Measurements from ENCODE around the gene CNTNAP2. TPM values are rescaled to one million over a fixed set of nuclear protein-coding genes. Genes with fewer than 3 reads are reported as not detected.
"Not testable (repeated sequence)": the region's sequence is repeated elsewhere in the genome, so short reads cannot be mapped to it uniquely, and the experiment has no call there.

Gene CNTNAP2
- total RNA-seq, 4 donors from 2014 or later: 0.42 TPM; not detected in 3

DNA sequence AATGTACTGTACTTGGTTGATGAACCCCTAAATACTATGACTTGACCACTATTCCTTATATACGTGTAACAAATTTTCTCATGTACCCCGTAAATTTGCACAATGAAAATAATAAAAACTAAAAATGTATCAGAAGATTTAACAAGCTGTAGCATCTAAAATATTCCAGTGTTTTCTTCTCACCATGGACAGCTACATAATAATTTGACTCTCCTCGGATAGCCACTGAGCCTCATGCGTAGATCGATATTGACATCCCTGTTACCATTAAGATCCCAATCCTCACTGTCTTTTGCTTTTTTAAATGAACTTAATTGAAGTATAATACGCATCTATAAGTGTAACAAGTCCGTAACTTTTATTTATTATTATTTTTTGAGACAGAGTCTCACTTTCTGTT, 2294.3 kb downstream of the CNTNAP2 start:
- no peaks in the 10 kb centered on the region for H3K9me3 ChIP-seq
- no peak for TF ChIP-seq EP300 (IDR thresholded peaks at IDR 0.05)
- TF ChIP-seq POLR2A (IDR thresholded peaks at IDR 0.05): no peak
- TF ChIP-seq, protein P1, sequence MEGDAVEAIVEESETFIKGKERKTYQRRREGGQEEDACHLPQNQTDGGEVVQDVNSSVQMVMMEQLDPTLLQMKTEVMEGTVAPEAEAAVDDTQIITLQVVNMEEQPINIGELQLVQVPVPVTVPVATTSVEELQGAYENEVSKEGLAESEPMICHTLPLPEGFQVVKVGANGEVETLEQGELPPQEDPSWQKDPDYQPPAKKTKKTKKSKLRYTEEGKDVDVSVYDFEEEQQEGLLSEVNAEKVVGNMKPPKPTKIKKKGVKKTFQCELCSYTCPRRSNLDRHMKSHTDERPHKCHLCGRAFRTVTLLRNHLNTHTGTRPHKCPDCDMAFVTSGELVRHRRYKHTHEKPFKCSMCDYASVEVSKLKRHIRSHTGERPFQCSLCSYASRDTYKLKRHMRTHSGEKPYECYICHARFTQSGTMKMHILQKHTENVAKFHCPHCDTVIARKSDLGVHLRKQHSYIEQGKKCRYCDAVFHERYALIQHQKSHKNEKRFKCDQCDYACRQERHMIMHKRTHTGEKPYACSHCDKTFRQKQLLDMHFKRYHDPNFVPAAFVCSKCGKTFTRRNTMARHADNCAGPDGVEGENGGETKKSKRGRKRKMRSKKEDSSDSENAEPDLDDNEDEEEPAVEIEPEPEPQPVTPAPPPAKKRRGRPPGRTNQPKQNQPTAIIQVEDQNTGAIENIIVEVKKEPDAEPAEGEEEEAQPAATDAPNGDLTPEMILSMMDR (IDR thresholded peaks at IDR 0.05): no peak
- H3K4me1 ChIP-seq: no peaks in the 10 kb centered on the region
- H3K27me3 ChIP-seq: no peaks in the 10 kb centered on the region
- DNase-seq (ENCODE audit: low spot score in 2 of 2): no peak
- no peak overlapping the region for H3K4me3 ChIP-seq
- H3K36me3 ChIP-seq: no peaks in the 10 kb centered on the region
- 85 to 90% methylated on average over 7 of the region's 7 CpGs for WGBS, 2 donors
- H3K27ac ChIP-seq: no peak overlapping the region

DNA sequence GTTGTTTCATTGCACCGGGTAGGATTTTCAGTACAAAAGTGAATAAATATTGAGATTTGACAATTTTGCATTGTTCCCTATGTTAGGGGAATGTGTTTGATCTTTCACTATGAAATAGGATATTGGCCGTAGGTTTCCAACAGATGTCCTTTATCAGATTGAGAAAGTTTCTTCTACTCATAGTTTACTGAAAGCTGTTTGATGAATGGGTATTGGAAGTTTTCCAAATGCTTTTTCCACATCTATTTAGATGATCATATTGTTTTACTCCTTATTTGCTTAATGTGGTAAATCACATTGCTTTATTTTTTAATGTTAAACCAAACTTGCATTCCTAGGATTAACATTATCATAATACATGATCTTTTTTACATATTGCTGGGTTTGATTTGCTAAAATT, 2296.1 kb downstream of the CNTNAP2 start:
- H3K36me3 ChIP-seq: no peaks in the 10 kb centered on the region
- 62 to 70% methylated on average over 2 of the region's 2 CpGs for WGBS, 2 donors
- TF ChIP-seq, protein P1 (IDR thresholded peaks at IDR 0.05): no peak
- TF ChIP-seq POLR2A (IDR thresholded peaks at IDR 0.05) (no peak), EP300 (IDR thresholded peaks at IDR 0.05) (no peak)

DNA sequence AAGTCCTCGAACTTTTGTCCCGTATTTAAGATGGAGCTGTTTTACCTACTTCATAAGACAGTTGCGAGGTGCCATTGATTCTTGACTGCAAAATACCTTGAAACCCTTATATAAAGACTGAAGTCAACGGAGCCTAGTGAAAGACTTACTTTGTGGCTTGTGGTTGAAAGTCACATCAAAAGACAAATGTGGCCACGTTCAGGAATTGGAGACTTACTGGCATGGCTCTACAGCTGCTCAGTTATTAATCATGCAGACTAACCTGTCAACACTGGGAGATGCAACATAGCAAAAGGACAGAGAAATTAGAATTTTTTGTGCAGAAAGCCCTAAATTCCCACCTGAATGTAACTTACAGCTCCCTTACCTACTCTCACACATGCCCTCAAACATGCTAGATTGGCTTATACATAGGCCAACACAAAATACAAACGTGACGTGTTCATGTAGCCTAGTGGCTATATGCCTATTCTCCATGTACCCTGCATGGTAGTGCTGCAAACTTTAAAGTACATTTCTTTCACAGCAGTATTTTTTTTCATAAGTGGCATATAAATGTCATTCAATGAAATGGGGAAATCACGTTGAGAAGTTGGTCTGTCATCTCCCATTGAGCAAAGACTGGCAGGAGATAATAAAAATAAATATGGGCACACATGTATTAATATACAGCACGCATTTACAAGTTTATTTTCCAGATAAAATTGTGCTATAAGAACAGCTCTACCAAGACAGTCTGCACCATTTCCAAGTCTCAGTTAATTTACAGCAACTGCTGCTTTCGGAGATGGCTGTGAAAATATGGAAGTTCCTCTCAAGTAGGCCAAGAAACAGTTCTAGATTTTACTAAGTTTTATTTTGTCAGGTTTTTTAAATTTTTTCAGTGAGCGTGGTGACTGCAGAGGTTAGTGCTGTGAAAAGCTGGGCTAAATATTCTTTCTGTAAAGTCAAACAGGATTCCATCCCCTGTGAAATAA, 2303.5 kb downstream of the CNTNAP2 start:
- Histone ChIP-seq H3K36me3 (no peaks in the 10 kb centered on the region), H3K9me3 (no peaks in the 10 kb centered on the region), H3K4me3 (no peak overlapping the region), H3K27me3 (no peaks in the 10 kb centered on the region), H3K27ac (no peak overlapping the region), H3K4me1 (no peaks in the 10 kb centered on the region)
- DNase-seq (ENCODE audit: low spot score in 2 of 2): no peak
- TF ChIP-seq POLR2A (IDR thresholded peaks at IDR 0.05) (no peak), EP300 (IDR thresholded peaks at IDR 0.05) (no peak)
- TF ChIP-seq, protein P1 (IDR thresholded peaks at IDR 0.05): no peak
- WGBS, 2 donors: 84 to 88% methylated on average over 11 of the region's 11 CpGs

More for the DNA sequence above, 2296.1 kb downstream of the CNTNAP2 start:
- Histone ChIP-seq H3K27ac (no peak overlapping the region), H3K9me3 (no peaks in the 10 kb centered on the region), H3K4me3 (no peak overlapping the region), H3K4me1 (no peaks in the 10 kb centered on the region), H3K27me3 (no peaks in the 10 kb centered on the region)
- no peak for DNase-seq (ENCODE audit: low spot score in 2 of 2)

DNA sequence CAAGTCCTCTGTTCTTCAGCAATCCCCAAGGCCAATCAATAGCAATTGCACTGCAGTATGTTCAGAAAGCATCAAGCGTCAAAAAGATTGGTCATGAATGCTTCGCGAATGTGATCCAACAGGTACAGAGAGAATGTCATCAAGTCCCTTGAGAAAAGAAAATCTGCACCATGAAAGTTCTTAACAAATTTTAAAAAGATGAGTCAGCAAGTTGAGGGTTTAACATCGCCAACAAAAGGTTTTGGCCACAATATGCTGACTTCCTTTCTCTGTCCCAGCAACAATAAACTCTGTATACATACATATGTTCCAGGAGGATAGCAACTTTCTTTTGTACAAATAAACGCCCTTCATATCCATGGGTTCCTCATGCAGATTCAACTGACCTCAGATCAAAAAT, 2305.4 kb downstream of the CNTNAP2 start:
- DNase-seq (ENCODE audit: low spot score in 2 of 2): no peak
- no peaks in the 10 kb centered on the region for H3K36me3 ChIP-seq
- 87 to 90% methylated on average over 5 of the region's 5 CpGs for WGBS, 2 donors
- TF ChIP-seq EP300 (IDR thresholded peaks at IDR 0.05): no peak
- TF ChIP-seq POLR2A (IDR thresholded peaks at IDR 0.05): no peak
- TF ChIP-seq, protein P1 (IDR thresholded peaks at IDR 0.05): no peak
- no peaks in the 10 kb centered on the region for H3K4me1 ChIP-seq
- H3K27ac ChIP-seq: no peak overlapping the region
- no peaks in the 10 kb centered on the region for H3K27me3 ChIP-seq
- no peak overlapping the region for H3K4me3 ChIP-seq
- no peaks in the 10 kb centered on the region for H3K9me3 ChIP-seq

DNA sequence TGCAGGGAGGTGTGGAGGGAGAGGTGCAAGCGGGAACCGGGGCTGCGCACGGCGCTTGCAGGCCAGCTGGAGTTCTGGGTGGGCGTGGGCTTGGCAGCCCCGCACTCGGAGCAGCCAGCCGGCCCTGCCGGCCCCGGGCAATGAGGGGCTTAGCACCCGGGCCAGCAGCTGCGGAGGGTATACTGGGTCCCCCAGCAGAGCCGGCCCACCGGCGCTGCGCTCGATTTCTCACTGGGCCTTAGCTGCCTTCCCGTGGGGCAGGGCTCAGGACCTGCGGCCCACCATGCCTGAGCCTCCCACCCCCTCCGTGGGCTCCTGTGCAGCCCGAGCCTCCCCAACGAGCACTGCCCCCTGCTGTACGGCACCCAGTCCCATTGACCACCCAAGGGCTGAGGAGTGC, 2309.8 kb downstream of the CNTNAP2 start:
- H3K4me1 ChIP-seq; H3K4me3 ChIP-seq; H3K36me3 ChIP-seq; H3K27ac ChIP-seq; DNase-seq (ENCODE audit: low spot score in 2 of 2); H3K9me3 ChIP-seq; H3K27me3 ChIP-seq: not testable (repeated sequence)
- 92 to 96% methylated on average over 5 to 24 of the region's 24 CpGs for WGBS, 2 donors

DNA sequence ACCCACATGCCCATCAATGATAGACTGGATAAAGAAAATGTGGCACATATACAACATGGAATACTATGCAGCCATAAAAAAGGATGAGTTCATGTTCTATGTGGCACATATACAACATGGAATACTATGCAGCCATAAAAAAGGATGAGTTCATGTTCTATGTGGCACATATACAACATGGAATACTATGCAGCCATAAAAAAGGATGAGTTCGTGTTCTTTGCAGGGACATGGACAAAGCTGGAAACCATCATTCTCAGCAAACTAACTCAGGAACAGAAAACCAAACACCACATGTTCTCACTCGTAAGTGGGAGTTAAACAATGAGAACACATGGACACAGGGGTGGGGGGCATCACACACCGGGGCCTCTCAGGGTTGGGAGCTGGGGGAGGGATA, 2314.1 kb downstream of the CNTNAP2 start:
- DNase-seq (ENCODE audit: low spot score in 2 of 2); H3K27me3 ChIP-seq; H3K4me1 ChIP-seq; H3K27ac ChIP-seq; H3K4me3 ChIP-seq; H3K9me3 ChIP-seq; H3K36me3 ChIP-seq: not testable (repeated sequence)
- 93 to 95% methylated on average over 3 of the region's 3 CpGs for WGBS, 2 donors

Data from tibial nerve (tissue), 4 donors.